ENCODE results near the gene JDP2. TPM values are rescaled to one million over a fixed set of nuclear protein-coding genes. Genes with fewer than 3 reads are reported as not detected.

JDP2 gene
- total RNA-seq, 1 donor from 2014 or later = 58.4 TPM

GRCh38 chr14:75522224-75522982 is 94.6 kb downstream of the JDP2 start, which contains the start of gene BATF:
Gene BATF, plus strand, starts transcription at chr14:75522469. Its CDS starts 214 bp downstream, at chr14:75522683.
- peak within 1 kb of the TSS; percentile 23 for H3K4me3 ChIP-seq (ENCODE audit: low read depth, low read length)
- no peak for TF ChIP-seq CTCF (IDR thresholded peaks at IDR 0.05; ENCODE audit: insufficient read depth, low read length, severe bottlenecking)
- DNase-seq (ENCODE audit: low read depth) = peak; percentile 12
- H3K36me3 ChIP-seq (ENCODE audit: control insufficient read depth, insufficient read depth, low read length) = no peaks in the 10 kb centered on the region
- no peaks in the 10 kb centered on the region for H3K27me3 ChIP-seq (ENCODE audit: control insufficient read depth, insufficient read depth, low read length)
- no peak for FAIRE-seq

DNA sequence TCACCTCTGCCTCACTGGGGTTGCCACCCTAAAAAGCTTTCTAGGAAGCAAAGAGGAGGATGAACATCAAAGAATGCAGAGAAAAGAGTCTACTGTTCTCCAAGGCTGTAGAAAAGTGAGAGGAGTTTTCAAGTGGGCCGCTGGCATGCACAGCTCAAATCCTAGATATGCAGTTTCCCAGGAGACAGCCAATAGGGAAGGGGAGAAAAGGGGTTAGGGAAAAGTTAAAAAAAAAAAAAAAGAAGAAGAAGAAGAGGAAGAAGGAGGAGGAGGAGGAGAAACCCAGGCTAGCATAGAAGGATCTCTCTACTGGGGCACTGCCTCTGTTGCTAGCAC is 95.1 kb downstream of the JDP2 start:
- Histone ChIP-seq H3K36me3 (ENCODE audit: control insufficient read depth, insufficient read depth, low read length) (no peaks in the 10 kb centered on the region), H3K27me3 (ENCODE audit: control insufficient read depth, insufficient read depth, low read length) (no peaks in the 10 kb centered on the region), H3K4me3 (ENCODE audit: low read depth, low read length) (peak overlapping the region; percentile 23)
- DNase-seq (ENCODE audit: low read depth) (no peak), FAIRE-seq (no peak)
- TF ChIP-seq CTCF (IDR thresholded peaks at IDR 0.05; ENCODE audit: insufficient read depth, low read length, severe bottlenecking) = no peak

Other genes with a start within 250 kb of the JDP2 start
- gene FOS, start 149.2 kb upstream of the JDP2 start, total RNA-seq = 131 and 143 TPM in 2 replicates
- gene BATF, start 94.4 kb downstream of the JDP2 start, total RNA-seq = 2.6 and 3.4 TPM in 2 replicates
- gene FLVCR2, start 150.6 kb downstream of the JDP2 start, total RNA-seq = 0.79 and 2.8 TPM in 2 replicates
- 3.6 and 4.2 TPM in 2 replicates for gene ERG28, start 232.9 kb downstream of the JDP2 start, total RNA-seq
- gene TTLL5, start 233.2 kb downstream of the JDP2 start, total RNA-seq = 15.5 and 20.0 TPM in 2 replicates

Data from bronchial epithelial cell (primary cell).